Measurements from ENCODE around the gene SLC9A1.
A peak's percentile ranks its signal among the peaks of the same experiment; 100 is the strongest.

SLC9A1 gene

DNA sequence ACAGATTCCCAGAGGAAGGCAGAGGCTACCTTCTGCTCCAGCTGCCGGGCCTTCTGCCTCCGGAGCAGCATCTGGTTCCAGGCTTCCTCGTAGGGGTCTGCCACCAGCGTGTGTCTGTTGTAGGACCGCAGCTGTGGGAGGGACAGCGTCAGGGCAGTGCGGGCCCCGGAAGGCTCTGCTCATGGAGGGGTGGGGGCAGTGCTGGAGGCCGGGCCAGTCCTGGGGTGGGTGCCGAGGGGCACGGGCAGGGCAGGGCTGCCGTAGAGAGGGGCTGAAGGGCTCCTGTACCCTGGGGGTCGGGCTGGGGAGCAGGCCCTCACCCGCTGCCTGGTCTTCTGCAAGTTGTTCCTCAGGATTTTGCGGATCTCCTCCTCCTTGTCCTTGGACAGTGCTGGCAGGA is 53.2 kb downstream of the SLC9A1 start:
- DNase-seq, result no peak

DNA sequence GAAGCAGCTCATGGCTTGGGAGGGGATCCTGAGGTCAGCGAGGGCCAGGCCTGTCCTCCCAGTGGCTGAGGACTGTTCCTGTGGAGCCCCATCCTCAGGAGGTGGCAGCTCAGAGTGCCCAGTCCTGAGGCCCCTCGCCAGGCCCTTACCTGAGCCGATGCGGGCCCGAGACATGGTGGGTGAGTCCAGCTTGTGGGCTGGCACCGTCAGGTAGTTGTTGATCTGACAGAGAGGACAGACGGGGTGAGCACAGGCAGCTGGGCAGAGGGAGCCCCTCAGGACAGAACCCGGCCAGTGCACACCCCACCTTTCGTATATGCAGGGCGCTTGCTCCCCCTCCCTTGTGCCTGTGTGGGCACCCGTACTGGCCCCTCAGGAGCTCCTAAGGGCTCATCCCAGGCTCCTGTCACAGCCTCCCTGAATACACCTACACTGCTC is 53.9 kb downstream of the SLC9A1 start:
- DNase-seq, result no peak

DNA sequence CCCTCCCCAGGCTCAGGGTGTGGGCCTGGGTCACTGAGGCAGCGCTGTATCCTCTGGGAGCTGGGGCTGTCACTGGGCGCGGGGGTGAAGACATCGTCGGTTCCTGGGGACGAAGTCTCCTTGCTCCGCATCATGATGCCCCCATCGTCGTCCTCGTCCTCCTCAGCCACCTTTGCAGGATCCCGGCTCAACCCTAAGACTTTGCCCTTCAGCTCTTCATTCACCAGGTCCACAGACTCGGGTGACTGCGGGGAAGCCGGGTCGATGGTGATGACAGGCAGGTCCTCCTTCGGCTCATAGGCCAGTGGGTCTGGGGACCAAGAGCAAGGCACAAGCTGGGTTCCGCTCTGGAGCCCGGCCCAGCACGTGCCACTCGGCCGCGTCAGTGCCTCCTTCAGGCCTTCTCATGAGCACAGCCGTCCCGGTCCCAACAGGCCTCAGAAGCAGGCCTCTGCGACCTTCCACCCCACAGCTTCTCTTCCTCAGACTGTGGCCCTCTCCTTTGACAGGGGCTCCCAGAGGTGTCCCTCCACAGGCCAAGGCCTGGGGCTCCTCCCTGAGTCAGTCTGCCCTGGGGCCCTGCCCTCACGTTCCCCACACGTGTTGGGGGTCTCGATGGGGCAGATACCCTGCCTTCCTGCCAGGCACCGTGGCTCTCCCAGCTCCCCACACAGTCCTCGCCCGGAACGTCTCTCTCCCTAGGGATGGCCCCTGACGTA is 54.4 kb downstream of the SLC9A1 start:
- DNase-seq, result no peak

DNA sequence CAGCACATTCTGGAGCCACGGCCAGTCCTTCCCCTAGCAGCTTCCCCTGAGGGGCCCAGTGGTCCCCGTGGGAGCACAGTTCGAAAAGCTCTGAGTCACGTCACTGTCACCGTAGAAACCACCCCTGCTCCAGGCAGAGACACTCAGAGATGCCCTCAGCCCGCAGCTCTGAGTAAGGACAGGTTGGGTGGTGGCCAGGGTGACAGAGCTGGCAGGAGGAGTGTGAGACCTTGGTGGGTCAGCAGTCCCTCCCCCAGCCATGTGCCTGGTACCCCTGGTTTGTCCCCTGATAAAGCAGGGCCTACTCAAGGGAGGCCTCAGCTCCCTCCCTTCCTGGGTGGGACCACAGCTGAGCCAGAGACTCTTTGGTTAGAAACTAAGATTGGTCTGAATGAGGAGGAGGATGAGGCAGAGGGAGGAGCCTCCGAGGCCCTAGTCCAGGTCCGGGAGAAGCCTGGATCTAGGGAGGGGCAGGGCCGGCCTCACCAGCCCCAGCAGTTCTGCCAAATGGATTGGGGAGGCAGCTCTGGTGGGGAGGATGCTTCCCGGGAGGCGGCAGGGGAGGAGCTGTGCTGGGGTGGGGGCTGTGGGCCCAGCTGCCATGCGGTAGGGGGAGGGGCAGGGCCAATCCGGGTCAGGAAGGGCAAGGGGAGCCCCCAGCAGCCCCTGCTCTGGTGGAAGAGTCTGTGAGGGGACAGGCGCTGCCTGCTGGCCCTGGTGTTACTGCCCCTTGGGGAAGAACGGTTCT is 55.2 kb downstream of the SLC9A1 start:
- DNase-seq, result no peak

DNA sequence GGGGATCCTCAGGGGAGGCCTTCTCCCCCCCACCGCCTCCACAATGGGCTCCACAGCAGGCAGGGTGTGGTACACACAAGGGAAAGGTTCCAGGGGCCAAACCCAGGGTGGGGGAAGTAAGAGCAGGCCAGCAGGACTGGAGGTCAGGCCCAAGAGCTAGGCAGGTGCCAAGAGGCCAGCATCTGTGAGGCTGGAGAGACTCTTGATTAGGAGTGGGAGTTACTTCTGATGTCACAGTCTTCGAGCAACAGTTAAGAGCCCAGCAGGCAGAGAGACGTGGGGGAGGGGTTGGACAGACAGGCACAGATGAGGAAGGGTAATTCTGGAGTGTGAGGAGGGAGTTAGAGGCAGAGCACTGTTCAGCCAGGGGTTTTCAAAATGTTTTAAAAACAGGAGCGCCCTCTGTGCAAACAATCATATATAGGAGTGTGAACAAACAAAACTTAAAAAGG is 55.8 kb downstream of the SLC9A1 start:
- no peak for DNase-seq

DNA sequence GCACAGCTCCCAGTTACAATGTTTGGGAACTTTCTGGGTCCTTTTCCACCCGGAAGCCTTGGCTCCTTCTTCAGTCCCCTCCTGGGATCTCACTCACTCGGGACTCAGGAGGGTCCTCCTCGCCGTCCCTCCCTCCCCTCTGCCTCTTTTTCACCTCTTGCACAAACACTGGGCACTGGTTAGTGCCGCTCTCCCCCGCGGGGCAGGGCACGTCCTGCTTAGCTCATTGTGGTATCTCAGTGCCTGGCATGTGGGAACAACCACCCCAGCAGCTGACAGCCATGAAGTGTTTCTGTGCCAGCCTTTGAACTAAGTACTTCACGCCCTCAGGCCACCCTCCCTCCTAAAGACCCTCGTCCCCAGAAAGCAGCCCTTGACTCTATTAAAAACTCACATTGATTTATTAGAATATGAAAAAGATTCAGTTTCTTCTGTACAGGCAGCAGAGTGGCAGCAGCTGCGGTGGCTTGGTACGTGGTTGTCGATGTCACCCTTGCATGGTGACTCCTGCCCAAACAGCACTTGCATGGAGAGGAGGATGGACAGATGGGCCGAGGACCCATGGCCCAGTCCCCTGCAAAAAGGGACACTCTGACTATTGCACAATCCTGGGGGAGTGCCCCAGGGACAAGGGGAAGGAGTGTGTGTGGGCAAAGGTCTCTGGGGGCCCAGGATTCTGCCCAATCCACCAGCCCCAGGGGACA is 56.3 kb downstream of the SLC9A1 start:
- DNase-seq, result no peak

DNA sequence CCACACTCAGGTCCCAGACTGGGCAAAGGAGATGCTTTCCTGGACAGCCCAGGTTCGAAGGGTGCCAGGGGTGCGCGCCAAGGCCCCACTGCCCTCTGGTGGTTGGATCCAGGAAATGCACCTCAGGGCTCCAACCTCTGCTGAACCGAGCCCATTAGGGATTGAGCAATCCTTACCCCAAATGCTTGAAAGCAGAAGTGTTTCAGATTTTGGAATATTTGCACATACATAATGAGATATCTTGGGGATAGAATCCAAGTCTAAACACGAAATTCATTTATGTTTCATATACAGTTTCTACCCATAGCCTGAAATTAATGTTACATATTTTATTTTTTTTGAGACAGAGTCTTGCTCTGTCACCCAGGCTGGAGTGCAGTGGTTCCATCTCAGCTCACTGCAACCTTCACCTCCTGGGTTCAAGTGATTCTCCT is 57.4 kb downstream of the SLC9A1 start:
- DNase-seq, result peak; percentile 58 to 73

DNA sequence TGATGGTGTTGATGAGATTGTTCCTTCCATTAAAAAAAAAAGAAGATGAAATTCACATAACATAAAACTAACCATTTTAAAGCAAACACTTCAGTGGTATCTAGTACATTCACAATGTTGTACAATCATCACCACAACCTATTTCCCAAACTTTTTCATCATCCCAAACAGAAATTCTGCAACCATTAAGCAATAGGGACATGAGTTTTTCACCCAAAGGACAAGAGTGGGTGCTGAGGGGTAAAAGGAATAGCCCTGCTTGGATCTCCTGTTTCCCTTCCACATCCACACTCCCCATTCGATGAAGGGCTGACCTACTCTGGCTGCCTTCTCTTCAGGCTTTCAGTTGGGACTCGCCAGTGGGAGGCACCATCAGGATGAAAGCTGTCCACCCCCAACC is 59.3 kb downstream of the SLC9A1 start:
- DNase-seq, result no peak

DNA sequence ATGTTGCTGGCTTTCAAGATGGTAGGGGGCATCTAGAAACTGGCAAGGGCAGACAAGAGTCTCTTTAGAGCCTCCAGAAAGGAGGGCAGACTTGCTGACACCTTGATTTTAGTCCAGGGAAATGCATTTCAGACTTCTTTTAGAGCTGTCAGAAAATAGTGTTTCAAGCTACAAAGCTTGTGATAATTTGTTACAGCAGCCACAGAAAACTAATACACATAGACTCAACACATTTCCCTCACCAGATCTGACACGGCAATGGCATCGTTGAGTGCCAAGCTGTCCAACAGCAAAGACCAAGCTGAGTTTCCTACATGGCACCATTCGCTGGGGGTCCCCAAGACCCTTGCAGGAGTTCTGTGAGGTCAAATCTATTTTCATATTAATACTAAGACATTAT is 62.0 kb downstream of the SLC9A1 start:
- no peak for DNase-seq

DNA sequence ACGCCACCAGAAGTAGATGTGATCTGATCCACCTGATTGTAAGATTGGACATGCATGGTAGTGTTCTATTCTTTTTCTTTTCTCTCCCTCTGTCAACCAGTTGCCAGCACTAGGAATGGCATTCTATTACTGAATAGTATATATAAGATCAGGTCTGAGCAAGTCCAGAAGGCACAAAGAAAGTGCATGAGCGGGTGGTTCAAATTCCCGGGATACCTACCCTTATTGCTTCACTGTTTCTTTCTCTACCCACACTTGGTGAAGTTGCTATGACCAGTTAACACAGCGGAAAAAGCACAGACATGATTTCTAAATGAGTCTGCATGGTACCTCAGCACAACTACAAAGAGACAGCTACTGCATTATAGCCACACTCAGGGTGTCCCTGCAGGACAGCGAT is 64.0 kb downstream of the SLC9A1 start:
- no peak for DNase-seq

DNA sequence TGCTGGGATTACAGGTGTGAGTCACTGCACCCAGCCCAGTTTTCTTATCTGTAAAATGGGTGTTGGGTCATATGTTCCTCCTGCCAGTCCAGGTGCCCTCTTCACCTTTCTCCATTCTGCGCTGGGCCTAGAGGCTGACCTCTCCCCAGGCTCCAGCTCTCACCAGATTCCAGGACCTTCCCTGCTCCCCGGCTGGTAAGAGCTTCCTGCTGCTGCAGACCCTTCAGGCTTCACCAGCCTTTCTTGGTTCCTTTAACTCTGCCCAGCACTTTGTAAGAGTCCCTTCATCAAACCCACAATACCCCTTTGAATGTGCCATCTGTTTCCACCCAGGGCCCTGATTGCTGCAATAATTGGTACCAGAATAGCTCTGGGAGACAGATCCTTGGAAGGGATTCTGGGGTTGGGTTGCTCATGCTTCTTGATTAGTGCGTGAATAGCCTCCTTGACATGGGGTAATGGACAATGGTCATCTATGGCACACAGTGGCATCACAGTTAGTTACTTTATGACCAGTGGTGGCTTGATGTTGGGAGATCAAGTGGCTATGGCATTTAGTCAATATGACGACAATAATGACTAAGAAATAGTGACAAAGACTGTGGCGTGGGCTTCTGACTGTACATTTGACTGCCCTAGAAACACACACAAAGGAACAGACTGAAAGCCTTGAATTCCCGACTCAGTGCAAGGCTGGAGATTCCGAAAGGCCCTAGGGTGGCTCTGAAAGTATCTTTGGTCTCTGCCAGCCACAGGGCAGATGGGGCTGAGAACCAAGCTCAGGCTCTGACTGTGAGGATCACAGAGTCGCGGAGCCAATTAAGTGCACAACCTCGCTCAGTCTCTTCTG is 67.3 kb downstream of the SLC9A1 start:
- DNase-seq, result no peak

DNA sequence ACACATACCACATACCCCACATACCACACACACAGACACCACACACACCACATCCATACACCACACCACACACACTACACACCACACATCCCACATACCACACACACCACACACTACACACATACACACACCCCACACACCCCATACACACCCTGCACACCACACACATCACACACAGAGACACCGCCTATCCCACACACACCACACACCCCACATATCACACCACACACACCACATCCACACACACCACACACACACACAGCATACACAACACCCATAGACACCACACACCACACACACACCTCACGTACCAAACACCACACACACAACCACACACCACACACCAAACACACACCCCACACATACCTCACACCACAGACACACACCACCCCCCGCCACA is 68.3 kb downstream of the SLC9A1 start:
- no peak for DNase-seq

DNA sequence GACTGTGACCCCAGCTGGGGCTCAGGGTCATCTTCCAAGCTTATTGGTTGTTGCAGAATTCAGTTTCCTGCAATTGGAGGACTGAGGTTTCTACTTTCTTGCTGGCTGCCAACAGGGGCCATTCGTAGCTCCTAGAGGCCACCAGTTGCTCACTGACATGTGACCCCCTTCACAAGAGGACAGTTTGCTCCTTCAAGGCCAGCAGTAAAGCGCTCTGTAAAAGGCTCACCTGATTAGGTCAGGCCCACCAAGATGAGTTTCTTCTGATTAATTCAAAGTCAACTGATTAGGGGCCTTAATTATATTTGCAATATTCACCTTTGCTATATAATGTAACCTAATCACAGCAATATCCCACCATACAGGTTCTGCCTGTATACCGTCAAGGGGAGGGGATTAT is 68.9 kb downstream of the SLC9A1 start:
- DNase-seq, result no peak

DNA sequence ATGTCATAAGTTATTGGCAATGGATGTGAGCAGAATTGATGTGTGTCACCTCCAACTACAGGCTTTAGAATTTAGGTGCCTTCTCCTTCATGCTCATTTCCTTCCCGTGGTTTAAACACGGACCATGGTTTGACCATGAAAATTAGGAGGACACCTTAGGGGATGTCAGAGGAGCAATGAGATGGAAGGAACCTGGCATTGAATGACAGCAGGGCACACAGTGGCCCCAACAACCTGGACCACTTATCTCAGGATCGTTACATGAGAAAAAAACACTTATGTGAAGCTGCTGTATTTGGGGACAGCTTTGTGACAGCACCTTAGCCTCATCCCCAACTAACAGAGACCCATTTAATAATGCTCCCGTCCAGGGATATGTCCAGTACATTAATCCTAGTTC is 70.8 kb downstream of the SLC9A1 start:
- DNase-seq, result no peak

DNA sequence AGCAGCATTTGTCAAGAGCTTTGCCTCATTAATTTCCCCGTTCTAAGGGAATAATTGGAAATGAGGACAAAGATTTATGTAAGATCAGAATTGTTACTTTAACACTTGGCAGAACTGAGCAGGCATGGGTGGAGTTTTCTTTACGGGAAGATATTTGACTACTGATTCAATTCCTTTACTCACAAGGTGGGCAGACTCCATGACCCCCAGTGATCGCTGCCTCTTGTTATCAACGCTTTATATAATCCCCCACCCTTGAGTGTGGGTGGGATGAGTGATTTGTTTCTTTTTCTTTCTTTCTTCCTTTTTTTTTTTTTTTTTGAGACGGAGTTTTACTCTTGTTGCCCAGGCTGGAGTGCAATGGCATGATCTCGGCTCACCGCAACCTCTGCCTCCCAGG is 77.0 kb downstream of the SLC9A1 start:
- DNase-seq, result no peak

DNA sequence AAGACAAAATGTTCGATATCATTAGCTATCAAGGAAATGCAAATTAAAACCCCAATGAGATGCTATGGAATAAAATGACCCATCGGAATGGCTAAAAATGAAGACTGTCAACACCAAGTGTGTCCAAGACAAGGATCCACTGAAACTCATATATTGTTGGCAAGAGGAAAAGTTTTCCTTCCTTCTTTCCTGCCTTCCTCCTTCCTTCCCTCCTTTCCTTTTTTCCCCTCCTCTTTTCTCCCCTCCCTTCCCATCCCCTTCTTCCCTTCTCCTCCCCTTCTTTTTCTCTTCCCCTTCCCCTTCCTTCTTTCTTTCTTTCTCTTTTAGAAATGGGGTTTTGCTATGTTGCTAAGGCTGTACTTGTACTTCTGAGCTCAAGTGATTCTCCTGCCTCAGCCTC is 78.1 kb downstream of the SLC9A1 start:
- DNase-seq, result no peak

DNA sequence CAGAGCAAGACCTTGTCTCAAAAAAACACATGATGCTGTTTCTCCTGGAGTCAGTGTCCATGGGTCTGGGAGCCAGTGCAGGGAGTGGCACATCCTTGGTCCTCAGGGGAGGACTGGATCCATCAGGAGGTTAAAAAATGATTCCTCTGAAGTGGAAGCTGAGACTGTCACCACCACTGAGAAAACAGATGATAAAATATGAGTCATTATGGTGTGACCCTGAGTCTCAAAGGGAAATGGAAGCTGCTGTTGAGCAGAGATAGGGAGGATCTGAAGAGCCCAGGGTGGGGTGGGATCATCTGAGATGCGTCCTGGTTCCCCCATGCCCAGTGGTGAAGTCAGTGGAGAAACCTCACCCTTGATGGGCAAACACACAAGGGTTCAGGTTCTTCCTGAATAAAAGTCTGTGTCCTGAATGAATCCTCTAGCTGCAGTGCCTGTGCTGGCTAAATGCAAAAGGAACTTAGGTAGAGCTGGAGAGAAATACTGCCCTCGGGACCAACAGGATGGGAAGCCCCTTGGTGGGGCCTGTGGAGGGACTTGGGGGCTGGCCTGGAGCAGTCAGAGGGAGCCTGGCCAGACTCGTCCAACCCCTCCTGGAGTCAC is 80.6 kb downstream of the SLC9A1 start:
- DNase-seq, result no peak

DNA sequence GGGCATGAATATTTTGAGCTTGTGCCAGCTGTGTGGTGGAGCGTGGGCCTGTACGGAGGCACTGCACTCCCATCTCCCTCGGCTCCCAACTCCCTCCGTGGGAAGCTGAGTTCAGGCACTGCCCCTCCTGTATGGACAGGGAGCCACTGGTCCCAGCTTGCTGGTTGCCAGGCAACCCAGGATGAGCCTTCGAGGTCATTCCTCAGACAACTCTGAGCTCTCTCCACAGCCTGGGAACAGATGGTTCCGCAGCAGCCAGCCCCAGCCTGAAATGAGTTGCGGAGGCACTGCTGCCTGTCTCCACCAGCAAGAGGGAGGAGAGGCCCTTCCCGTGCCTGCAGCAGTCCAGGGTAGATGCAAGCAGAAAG is 83.9 kb downstream of the SLC9A1 start:
- no peak for DNase-seq

DNA sequence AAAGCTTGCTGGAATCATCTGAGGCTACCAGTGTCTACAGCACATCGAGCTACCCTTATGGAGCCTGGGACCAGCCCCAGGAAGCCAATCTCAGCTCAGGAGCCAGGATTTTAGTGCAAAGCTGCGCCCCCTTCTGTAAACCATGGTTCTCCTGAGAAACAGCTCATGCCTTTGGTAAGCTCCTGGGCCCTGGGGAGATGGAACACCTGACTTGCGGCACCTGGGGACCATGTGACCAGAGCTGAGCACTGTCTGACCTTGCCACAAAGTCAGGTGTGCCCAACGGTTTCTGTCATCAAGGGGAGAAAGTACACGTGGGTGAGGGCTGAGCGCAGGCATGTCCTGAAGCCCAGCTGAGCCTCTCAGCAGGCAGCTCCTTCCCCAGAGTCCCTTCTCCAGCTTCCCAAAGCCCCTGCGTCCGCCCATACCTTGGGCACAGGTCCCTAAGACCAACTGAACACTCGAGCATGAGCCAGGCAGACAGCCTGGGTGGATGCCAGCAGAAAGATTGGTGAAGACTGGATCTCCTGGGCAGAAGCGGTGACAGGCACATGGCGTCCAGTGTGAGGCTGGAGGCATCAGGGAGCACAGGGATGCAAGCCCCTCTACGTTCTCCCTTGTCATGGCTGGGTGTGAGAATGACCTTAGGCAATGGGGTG is 84.4 kb downstream of the SLC9A1 start:
- DNase-seq, result no peak

DNA sequence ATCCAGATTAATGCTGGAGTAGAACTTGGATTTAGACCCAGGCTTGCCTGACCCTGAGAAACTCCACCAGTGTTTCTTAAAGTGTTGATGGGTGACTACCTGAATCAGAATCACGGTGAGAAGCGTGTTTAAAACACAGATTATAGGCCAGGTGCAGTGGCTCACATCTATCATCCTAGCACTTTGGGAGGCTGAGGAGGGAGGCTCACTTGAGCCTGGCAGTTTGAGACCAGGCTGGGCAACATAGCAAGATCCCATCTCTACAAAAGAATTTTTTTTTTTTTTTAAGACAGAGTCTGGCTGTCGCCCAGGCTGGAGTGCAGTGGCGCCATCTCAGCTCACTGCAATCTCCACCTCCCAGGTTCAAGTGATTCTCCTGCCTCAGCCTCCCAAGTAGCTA is 86.0 kb downstream of the SLC9A1 start:
- no peak for DNase-seq

DNA sequence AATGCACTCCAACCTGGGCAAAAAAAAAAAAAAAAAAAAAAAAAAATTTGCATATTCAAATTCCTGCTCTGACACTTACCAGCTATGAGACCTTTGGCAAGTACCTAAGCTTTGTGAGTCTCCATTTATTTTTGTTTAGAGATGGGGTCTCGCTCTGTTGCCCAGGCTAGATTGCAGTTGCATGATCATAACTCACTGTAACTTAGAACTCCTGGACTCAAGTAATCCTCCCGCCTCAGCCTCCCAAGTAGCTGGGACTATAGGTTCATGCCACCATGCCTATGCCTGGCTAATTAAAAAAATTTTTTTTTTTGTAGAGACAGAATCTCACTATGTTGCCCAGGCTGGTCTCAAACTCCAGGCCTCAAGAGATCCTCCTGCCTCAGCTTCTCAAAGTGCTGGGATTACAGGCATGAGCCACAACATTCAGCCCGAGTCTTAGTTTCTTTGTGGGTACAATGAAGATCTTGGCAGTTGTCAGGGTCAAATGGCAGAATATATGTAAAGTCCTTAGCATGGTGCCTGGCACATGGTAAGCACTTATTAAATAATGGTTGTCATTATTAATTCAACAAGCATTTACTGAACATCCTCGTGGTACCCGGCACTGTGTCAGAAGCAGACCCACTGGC is 88.8 kb downstream of the SLC9A1 start:
- DNase-seq, result no peak

DNA sequence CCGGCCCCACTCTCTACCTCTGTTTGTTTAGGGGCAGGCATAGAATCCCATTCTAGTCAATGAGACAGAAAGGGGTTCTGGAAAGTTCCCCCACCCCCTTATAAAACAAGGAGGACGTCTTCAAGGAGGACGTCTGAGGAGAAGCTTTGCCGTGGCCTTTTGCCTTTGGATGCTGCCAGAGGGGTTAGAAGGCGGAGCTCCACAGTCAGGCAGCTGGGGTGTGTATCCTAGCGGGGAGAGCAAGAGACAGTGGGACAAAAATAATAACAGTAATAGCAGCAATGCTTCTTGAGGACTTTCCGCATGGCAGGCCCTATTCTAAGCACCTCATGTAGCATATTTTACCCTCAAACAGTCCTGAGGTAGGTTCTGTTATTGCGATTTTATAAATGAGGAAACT is 94.0 kb downstream of the SLC9A1 start:
- no peak for DNase-seq

All from activated CD4-positive, alpha-beta T cell treated with anti-CD3 and anti-CD28 coated beads for 4 hours (primary cell).